Measurements from ENCODE around the gene LYRM9.

The LYRM9 gene

DNA sequence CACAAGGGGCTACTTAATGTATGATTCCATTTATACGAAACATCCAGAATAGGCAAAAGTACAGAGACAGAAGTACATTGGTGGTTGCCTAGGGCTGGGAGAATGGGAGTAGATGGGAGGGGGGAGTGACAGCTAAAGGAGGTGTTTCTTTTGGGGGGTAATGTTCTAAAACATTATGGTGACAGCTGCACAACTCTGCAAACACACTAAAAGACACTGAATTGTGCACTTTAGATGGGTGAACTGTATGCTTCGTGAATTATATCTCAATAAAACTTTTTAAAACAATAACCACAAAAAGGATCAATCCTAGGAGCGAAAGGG is 661 bp downstream of the LYRM9 start:
- peak overlapping the region; percentile 88 for H3K9ac ChIP-seq (ENCODE audit: low read length)
- no peak overlapping the region for H2BK120ac ChIP-seq (ENCODE audit: insufficient read depth, low read length, poor library complexity)
- H3K23ac ChIP-seq (ENCODE audit: low read length) = no peak overlapping the region
- no peak overlapping the region for H3K18ac ChIP-seq (ENCODE audit: low read length)
- H3K9me3 ChIP-seq (ENCODE audit: insufficient read depth, low read depth, low read length) = no peaks in the 10 kb centered on the region
- H4K8ac ChIP-seq (ENCODE audit: low read depth, low read length) = peak overlapping the region; percentile 97
- peak overlapping the region; percentile 85 for H3K4me2 ChIP-seq (ENCODE audit: low read length)
- H2AFZ ChIP-seq (ENCODE audit: insufficient read depth, low read length, poor library complexity) = peak overlapping the region; percentile 66
- H4K12ac ChIP-seq (ENCODE audit: low read depth, low read length) = peak overlapping the region; percentile 17
- WGBS (ENCODE audit: extremely low coverage, insufficient coverage, insufficient read length) = no CpG with 5 or more reads among the region's 3 CpGs
- peaks cover 10 to 16% of the 10 kb centered on the region in 2 experiments for H3K4me1 ChIP-seq (ENCODE audit: control insufficient read depth in 1 of 2, insufficient read depth in 2 of 2, low read length in 2 of 2)
- H3K36me3 ChIP-seq (ENCODE audit: control insufficient read depth in 1 of 2, insufficient read depth in 2 of 2, low read length in 2 of 2) = no peaks in the 10 kb centered on the region
- H3K27me3 ChIP-seq (ENCODE audit: insufficient read depth, low read length) = no peaks in the 10 kb centered on the region
- H4K91ac ChIP-seq (ENCODE audit: low read depth, low read length) = no peak overlapping the region
- peaks cover 2% of the 10 kb centered on the region for H3K79me2 ChIP-seq (ENCODE audit: control insufficient read depth, insufficient read depth, low read length, poor library complexity)
- no peak overlapping the region for H2AK5ac ChIP-seq (ENCODE audit: low read length)
- H3K4me3 ChIP-seq (ENCODE audit: low read depth, low read length) = no peak overlapping the region
- no peak overlapping the region for H3K14ac ChIP-seq (ENCODE audit: low read length)
- DNase-seq = no peak
- H3K4ac ChIP-seq (ENCODE audit: low read depth, low read length) = no peak overlapping the region
- H2BK12ac ChIP-seq (ENCODE audit: low read length) = no peak overlapping the region
- H2BK5ac ChIP-seq (ENCODE audit: low read depth, low read length, poor library complexity) = no peak overlapping the region
- no peak overlapping the region for H3K27ac ChIP-seq (ENCODE audit: low read depth, low read length)
- H3K79me1 ChIP-seq (ENCODE audit: low read length) = peaks cover 17% of the 10 kb centered on the region

DNA sequence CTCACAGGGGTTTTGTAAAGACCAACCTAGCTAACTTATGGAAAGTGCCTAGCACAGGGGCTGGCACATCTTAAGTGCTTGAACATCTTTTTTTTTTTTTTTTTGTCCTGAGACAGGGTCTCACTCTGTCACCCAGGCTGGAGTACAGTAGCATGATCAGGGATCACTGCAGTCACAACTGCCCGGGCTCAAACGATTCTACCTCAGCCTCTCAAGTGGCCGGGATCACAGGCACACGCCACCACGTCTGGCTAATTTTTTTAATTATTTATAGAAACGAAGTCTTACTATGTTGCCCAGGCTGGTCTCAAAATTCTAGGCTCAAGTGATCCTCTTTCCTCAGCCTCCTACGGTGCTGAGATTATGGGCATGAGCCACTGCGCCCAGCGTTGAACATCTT is 1.3 kb downstream of the LYRM9 start:
- H2AK5ac ChIP-seq (ENCODE audit: low read length) = no peak overlapping the region
- no peak overlapping the region for H3K18ac ChIP-seq (ENCODE audit: low read length)
- H3K14ac ChIP-seq (ENCODE audit: low read length) = no peak overlapping the region
- no peak for DNase-seq
- no CpG with 5 or more reads among the region's 9 CpGs for WGBS (ENCODE audit: extremely low coverage, insufficient coverage, insufficient read length)
- peaks cover 10 to 18% of the 10 kb centered on the region in 2 experiments for H3K4me1 ChIP-seq (ENCODE audit: control insufficient read depth in 1 of 2, insufficient read depth in 2 of 2, low read length in 2 of 2)
- no peak overlapping the region for H3K27ac ChIP-seq (ENCODE audit: low read depth, low read length)
- H2AFZ ChIP-seq (ENCODE audit: insufficient read depth, low read length, poor library complexity) = no peak overlapping the region
- H3K9ac ChIP-seq (ENCODE audit: low read length) = no peak overlapping the region
- H4K8ac ChIP-seq (ENCODE audit: low read depth, low read length) = no peak overlapping the region
- H4K91ac ChIP-seq (ENCODE audit: low read depth, low read length) = no peak overlapping the region
- H2BK5ac ChIP-seq (ENCODE audit: low read depth, low read length, poor library complexity) = no peak overlapping the region
- H3K79me2 ChIP-seq (ENCODE audit: control insufficient read depth, insufficient read depth, low read length, poor library complexity) = peaks cover 2% of the 10 kb centered on the region
- H3K79me1 ChIP-seq (ENCODE audit: low read length) = peaks cover 19% of the 10 kb centered on the region
- H3K4me2 ChIP-seq (ENCODE audit: low read length) = no peak overlapping the region
- H3K36me3 ChIP-seq (ENCODE audit: control insufficient read depth in 1 of 2, insufficient read depth in 2 of 2, low read length in 2 of 2) = no peaks in the 10 kb centered on the region
- H2BK120ac ChIP-seq (ENCODE audit: insufficient read depth, low read length, poor library complexity) = no peak overlapping the region
- H3K9me3 ChIP-seq (ENCODE audit: insufficient read depth, low read depth, low read length) = no peaks in the 10 kb centered on the region
- no peak overlapping the region for H3K23ac ChIP-seq (ENCODE audit: low read length)
- no peak overlapping the region for H4K12ac ChIP-seq (ENCODE audit: low read depth, low read length)
- H2BK12ac ChIP-seq (ENCODE audit: low read length) = no peak overlapping the region
- no peaks in the 10 kb centered on the region for H3K27me3 ChIP-seq (ENCODE audit: insufficient read depth, low read length)
- H3K4me3 ChIP-seq (ENCODE audit: low read depth, low read length) = no peak overlapping the region
- H3K4ac ChIP-seq (ENCODE audit: low read depth, low read length) = no peak overlapping the region

DNA sequence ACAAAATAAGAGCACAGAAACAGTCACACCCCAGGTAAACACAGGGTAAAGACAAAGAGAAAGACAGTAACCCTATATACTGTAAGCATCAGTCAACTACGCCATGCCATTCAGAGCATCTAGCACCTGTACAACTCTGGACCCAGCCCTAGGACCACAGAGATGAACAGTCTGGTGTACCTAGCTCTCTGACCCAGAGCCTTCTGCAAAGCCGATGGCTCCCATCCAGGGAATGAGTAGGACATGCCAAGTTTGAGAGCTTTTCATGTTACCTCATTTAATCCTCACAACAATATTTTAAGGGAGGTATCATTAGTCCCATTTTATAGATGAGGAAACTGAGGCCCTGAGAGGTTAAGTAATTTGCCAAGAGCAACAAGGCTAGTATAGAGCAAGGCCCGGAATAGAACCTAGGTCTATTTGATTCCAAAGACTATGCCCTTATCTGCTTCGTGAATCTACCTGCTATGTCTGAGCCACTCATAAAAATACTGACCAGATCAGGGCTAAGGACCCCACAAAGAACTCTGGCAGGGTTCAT is 3.4 kb downstream of the LYRM9 start:
- Histone ChIP-seq H3K4me2 (ENCODE audit: low read length) (no peak overlapping the region), H3K4me1 (ENCODE audit: control insufficient read depth in 1 of 2, insufficient read depth in 2 of 2, low read length in 2 of 2) (peaks cover 10 to 18% of the 10 kb centered on the region in 2 experiments), H3K4me3 (ENCODE audit: low read depth, low read length) (no peak overlapping the region), H3K9ac (ENCODE audit: low read length) (no peak overlapping the region), H4K91ac (ENCODE audit: low read depth, low read length) (no peak overlapping the region), H3K18ac (ENCODE audit: low read length) (no peak overlapping the region), H3K9me3 (ENCODE audit: insufficient read depth, low read depth, low read length) (no peaks in the 10 kb centered on the region), H3K4ac (ENCODE audit: low read depth, low read length) (no peak overlapping the region), H2AFZ (ENCODE audit: insufficient read depth, low read length, poor library complexity) (no peak overlapping the region), H2BK12ac (ENCODE audit: low read length) (peak overlapping the region; percentile 41), H3K27me3 (ENCODE audit: insufficient read depth, low read length) (no peaks in the 10 kb centered on the region), H3K23ac (ENCODE audit: low read length) (no peak overlapping the region), H2AK5ac (ENCODE audit: low read length) (no peak overlapping the region), H3K79me1 (ENCODE audit: low read length) (peaks cover 19% of the 10 kb centered on the region), H2BK120ac (ENCODE audit: insufficient read depth, low read length, poor library complexity) (no peak overlapping the region), H3K79me2 (ENCODE audit: control insufficient read depth, insufficient read depth, low read length, poor library complexity) (peaks cover 2% of the 10 kb centered on the region), H4K12ac (ENCODE audit: low read depth, low read length) (no peak overlapping the region), H4K8ac (ENCODE audit: low read depth, low read length) (no peak overlapping the region), H3K36me3 (ENCODE audit: control insufficient read depth in 1 of 2, insufficient read depth in 2 of 2, low read length in 2 of 2) (no peaks in the 10 kb centered on the region), H3K27ac (ENCODE audit: low read depth, low read length) (no peak overlapping the region), H2BK5ac (ENCODE audit: low read depth, low read length, poor library complexity) (no peak overlapping the region), H3K14ac (ENCODE audit: low read length) (no peak overlapping the region)
- no peak for DNase-seq
- WGBS (ENCODE audit: extremely low coverage, insufficient coverage, insufficient read length) = no CpG with 5 or more reads among the region's 4 CpGs

DNA sequence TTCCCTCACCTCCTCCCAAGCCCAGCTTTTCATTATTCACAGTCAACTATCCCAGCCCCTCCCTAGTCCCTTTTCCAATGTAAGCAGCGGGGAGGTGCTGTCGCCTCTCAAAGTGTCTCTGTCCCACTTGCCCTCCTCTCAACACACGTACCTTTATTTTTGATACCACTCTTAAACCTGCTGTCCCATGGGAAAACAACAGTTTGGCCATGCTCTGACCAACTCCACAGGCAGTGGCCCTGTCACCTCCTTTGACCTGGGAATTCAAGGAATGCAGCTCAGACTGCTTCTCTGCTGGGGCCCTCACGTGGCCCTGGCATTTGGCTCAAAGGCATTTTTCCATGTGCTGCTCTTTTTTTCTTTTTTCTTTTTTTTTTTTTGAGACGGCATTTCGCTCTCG is 4.2 kb downstream of the LYRM9 start:
- H2BK120ac ChIP-seq (ENCODE audit: insufficient read depth, low read length, poor library complexity) = peak overlapping the region; percentile 77
- H3K14ac ChIP-seq (ENCODE audit: low read length) = peak overlapping the region; percentile 75
- H2BK5ac ChIP-seq (ENCODE audit: low read depth, low read length, poor library complexity) = peak overlapping the region; percentile 94
- peak; percentile 89 to 94 for DNase-seq
- no peak overlapping the region for H3K23ac ChIP-seq (ENCODE audit: low read length)
- peak overlapping the region; percentile 68 for H4K91ac ChIP-seq (ENCODE audit: low read depth, low read length)
- H3K36me3 ChIP-seq (ENCODE audit: control insufficient read depth in 1 of 2, insufficient read depth in 2 of 2, low read length in 2 of 2) = no peaks in the 10 kb centered on the region
- H4K8ac ChIP-seq (ENCODE audit: low read depth, low read length) = peak overlapping the region; percentile 47
- peak overlapping the region; percentile 81 for H3K18ac ChIP-seq (ENCODE audit: low read length)
- no peaks in the 10 kb centered on the region for H3K27me3 ChIP-seq (ENCODE audit: insufficient read depth, low read length)
- no peak overlapping the region for H3K4me3 ChIP-seq (ENCODE audit: low read depth, low read length)
- WGBS (ENCODE audit: extremely low coverage, insufficient coverage, insufficient read length) = no CpG with 5 or more reads among the region's 7 CpGs
- peaks cover 2% of the 10 kb centered on the region for H3K79me2 ChIP-seq (ENCODE audit: control insufficient read depth, insufficient read depth, low read length, poor library complexity)
- H3K4me1 ChIP-seq (ENCODE audit: control insufficient read depth in 1 of 2, insufficient read depth in 2 of 2, low read length in 2 of 2) = peaks cover 10 to 18% of the 10 kb centered on the region in 2 experiments
- H3K27ac ChIP-seq (ENCODE audit: low read depth, low read length) = peak overlapping the region; percentile 73
- peaks cover 19% of the 10 kb centered on the region for H3K79me1 ChIP-seq (ENCODE audit: low read length)
- H3K4ac ChIP-seq (ENCODE audit: low read depth, low read length) = peak overlapping the region; percentile 69
- H4K12ac ChIP-seq (ENCODE audit: low read depth, low read length) = peak overlapping the region; percentile 51
- H3K9ac ChIP-seq (ENCODE audit: low read length) = no peak overlapping the region
- no peak overlapping the region for H2AFZ ChIP-seq (ENCODE audit: insufficient read depth, low read length, poor library complexity)
- no peak overlapping the region for H2AK5ac ChIP-seq (ENCODE audit: low read length)
- H3K4me2 ChIP-seq (ENCODE audit: low read length) = peak overlapping the region; percentile 53
- peak overlapping the region; percentile 77 for H2BK12ac ChIP-seq (ENCODE audit: low read length)
- no peaks in the 10 kb centered on the region for H3K9me3 ChIP-seq (ENCODE audit: insufficient read depth, low read depth, low read length)
